Measurements from ENCODE around the gene MDM4. TPM values are rescaled to one million over a fixed set of nuclear protein-coding genes. Genes with fewer than 3 reads are reported as not detected.

The MDM4 gene
- total and polyA plus RNA-seq, 8 donors = 13.5 to 53.0 (median 35.9) TPM

DNA sequence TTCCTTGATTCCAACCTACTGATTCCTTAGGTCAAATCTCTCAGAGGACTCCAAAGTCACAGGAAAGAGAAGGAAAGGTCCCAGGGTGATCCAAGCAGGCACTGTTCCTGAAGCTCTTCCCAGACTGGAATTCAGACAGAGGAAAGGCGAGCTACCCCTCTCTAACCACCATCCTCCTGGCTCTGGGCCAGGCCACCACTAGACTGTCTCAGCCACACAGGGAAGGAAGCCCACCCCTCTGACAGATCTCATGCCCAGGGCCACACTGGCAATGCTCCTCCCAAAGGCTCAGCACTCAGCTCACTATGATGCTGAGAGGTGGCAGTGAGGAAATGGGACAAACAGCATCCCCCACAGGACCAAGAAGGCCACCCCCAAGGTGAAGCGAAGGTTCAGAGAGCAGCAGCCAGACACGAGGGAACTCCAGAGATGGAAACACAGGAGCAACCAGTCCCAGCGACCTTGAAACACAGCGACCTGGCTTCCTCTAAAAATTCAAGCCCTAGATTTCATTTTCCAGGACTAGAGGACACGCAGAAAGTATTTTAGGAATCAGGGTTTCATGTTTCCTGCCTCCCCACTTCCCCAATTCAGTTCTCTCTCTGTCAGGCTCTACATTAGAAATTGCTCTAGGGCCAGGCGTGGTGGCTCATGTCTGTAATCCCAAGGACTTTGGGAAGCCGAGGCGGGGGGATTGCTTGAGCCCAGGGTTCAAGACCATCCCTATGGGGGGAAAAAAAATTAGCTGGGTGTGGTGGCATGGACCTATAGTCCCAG lies 40.4 kb upstream of the MDM4 start:
- TF ChIP-seq, protein P1, sequence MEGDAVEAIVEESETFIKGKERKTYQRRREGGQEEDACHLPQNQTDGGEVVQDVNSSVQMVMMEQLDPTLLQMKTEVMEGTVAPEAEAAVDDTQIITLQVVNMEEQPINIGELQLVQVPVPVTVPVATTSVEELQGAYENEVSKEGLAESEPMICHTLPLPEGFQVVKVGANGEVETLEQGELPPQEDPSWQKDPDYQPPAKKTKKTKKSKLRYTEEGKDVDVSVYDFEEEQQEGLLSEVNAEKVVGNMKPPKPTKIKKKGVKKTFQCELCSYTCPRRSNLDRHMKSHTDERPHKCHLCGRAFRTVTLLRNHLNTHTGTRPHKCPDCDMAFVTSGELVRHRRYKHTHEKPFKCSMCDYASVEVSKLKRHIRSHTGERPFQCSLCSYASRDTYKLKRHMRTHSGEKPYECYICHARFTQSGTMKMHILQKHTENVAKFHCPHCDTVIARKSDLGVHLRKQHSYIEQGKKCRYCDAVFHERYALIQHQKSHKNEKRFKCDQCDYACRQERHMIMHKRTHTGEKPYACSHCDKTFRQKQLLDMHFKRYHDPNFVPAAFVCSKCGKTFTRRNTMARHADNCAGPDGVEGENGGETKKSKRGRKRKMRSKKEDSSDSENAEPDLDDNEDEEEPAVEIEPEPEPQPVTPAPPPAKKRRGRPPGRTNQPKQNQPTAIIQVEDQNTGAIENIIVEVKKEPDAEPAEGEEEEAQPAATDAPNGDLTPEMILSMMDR (IDR thresholded peaks at IDR 0.05) = no peak
- WGBS, 2 donors = 53 to 56% methylated on average over 9 of the region's 9 CpGs
- ATAC-seq (no peak), FAIRE-seq (no peak), DNase-seq (peak in 1 of 6 donors; percentile 42)
- intact Hi-C loops (cut with DNase I) = no loop called here
- Histone ChIP-seq H3K36me3 (no peaks in the 10 kb centered on the region), H3K9me3 (no peaks in the 10 kb centered on the region), H3K27ac (no peak overlapping the region), H3K27me3 (no peaks in the 10 kb centered on the region), H3K4me3 (no peak overlapping the region), H3K4me1 (peaks cover 0 to 25% (median 10%) of the 10 kb centered on the region in 3 donors)

DNA sequence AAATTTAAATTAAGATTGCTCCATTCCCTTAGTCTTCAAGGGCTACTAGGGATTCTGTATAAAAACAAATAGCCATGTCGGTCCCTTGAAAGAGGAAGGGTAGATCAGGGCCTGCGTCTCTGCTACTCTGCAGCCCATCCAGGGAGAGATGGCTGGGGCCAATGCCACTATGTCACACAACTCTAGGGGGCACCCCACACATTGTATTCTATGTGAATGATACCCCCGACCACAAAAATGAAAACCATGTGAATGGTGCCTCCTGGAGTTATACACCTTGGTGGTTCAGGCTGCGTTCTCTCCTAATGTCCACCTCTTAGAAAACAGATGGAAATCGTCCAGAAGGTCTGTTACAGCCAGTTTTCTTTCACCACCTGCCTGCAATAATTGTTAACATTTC lies 39.6 kb upstream of the MDM4 start:
- H3K36me3 ChIP-seq = no peaks in the 10 kb centered on the region
- ATAC-seq (no peak), FAIRE-seq (no peak), DNase-seq (no peak)
- 71 to 80% methylated on average over 5 of the region's 5 CpGs for WGBS, 2 donors
- no peaks in the 10 kb centered on the region for H3K27me3 ChIP-seq
- H3K27ac ChIP-seq = no peak overlapping the region
- TF ChIP-seq, protein P1 (IDR thresholded peaks at IDR 0.05) = no peak
- peaks cover 0 to 25% (median 12%) of the 10 kb centered on the region in 3 donors for H3K4me1 ChIP-seq
- no peaks in the 10 kb centered on the region for H3K9me3 ChIP-seq
- intact Hi-C loops (cut with DNase I) = no loop called here
- H3K4me3 ChIP-seq = no peak overlapping the region

DNA sequence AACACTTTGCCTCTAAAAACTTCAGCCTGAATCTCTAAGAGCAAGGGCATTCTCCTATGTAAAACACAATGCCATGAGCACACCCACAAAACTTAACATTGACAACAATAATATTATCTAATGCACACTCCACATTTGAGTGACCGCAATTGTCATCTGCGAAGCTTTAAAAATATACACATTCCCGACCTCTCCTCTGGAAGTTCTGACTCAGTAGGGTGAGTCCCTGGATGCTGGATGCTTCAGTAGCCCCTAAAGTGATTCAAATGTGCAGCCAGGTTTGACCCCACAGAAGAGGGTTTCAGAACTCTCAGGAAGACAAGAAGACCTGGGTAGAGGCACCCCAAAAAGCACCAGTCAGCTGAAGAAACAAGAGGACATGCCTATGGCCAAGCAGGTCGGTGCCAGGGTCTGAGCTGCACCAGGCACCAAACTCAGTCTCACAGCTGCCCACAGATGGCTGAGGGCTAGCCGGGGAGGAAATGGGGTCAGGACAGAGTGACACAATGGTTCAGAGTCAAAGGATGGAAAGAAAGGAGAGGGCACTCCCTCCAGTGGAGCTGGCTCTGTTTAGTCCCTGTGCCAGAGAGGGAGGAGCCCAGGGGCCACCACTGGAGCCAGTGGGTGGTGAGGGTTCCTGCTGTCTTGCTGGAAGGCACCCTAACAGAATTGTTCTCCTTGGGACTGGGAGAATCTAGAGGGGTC lies 39.0 kb upstream of the MDM4 start:
- WGBS, 2 donors = 72 to 80% methylated on average over 5 of the region's 5 CpGs
- no peaks in the 10 kb centered on the region for H3K9me3 ChIP-seq
- H3K27me3 ChIP-seq = no peaks in the 10 kb centered on the region
- TF ChIP-seq, protein P1 (IDR thresholded peaks at IDR 0.05) = no peak
- peak in 3 of 4 donors; percentile 10 to 32 (median 24) for ATAC-seq
- H3K4me3 ChIP-seq = no peak overlapping the region
- H3K36me3 ChIP-seq = no peaks in the 10 kb centered on the region
- no peak for FAIRE-seq
- no peak for DNase-seq
- intact Hi-C loops (cut with DNase I) = no loop called here
- H3K27ac ChIP-seq = no peak overlapping the region
- peaks cover 0 to 27% (median 14%) of the 10 kb centered on the region in 3 donors for H3K4me1 ChIP-seq

DNA sequence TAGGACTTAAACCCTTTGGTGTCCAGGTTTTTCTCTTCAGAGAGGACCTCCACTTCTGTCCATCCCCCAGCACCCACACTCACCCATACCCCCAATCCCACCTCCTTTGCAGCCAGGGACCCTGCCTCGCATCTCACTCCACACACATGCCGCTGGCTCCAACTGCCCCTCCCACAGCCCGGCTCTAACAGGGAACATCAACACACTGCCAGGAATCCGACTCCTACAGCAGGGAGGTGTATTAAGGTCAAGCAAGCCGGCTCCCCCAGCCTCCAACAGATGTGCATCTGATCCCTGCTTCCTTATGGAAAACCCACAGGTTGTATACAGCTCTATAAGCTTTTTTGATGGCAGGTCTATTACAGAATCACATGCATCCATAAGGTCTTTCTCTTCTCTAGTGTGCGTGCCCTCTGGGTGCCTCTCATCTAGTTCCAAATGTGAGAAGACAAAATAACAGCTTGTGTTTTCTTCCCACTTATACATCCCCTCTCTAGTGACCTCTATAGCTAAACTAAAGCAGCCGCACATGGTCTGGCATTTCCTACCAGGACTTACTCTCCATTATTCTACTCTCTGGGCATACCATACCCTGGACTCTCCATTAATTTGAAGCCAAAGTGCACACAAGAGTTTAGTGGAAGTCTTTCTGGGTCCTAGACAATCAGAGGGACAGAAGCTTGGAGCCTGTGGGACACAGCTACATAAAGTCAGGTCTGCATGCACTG lies 37.9 kb upstream of the MDM4 start:
- no peaks in the 10 kb centered on the region for H3K27me3 ChIP-seq
- H3K4me1 ChIP-seq = peaks cover 0 to 27% (median 14%) of the 10 kb centered on the region in 3 donors
- ATAC-seq (no peak), FAIRE-seq (no peak), DNase-seq (no peak)
- H3K27ac ChIP-seq = peak overlapping the region in 1 of 4 donors; percentile 50
- no peak overlapping the region for H3K4me3 ChIP-seq
- H3K9me3 ChIP-seq = no peaks in the 10 kb centered on the region
- intact Hi-C loops (cut with DNase I) = no loop called here
- no peaks in the 10 kb centered on the region for H3K36me3 ChIP-seq
- WGBS, 2 donors = 71 to 81% methylated on average over 7 of the region's 7 CpGs
- TF ChIP-seq, protein P1 (IDR thresholded peaks at IDR 0.05) = no peak
